Glutamatergic neuron (in vitro differentiated cells): ENCODE measurements around the gene MMP2. TPM values are rescaled to one million over a fixed set of nuclear protein-coding genes. Genes with fewer than 3 reads are reported as not detected.

Experiments used
- DNase-seq: peaks from one replicate; pipeline ENCODE4 v3.0.0; 2022
- H3K27ac Mint-ChIP-seq: one replicate; pipeline ENCODE4 v1.8.0; 2020; ENCODE audit warnings: mild to moderate bottlenecking, mixed read lengths, inconsistent platforms; ENCODE audit not compliant: unreplicated experiment
- H3K27me3 Mint-ChIP-seq: one replicate; pipeline ENCODE4 v1.8.0; 2020; ENCODE audit warnings: mild to moderate bottlenecking, moderate library complexity, mixed read lengths, inconsistent platforms; ENCODE audit not compliant: unreplicated experiment
- H3K36me3 Mint-ChIP-seq: one replicate; pipeline ENCODE4 v1.8.0; 2020; ENCODE audit warnings: mild to moderate bottlenecking, mixed read lengths, inconsistent platforms; ENCODE audit not compliant: unreplicated experiment
- H3K4me1 Mint-ChIP-seq: one replicate; pipeline ENCODE4 v1.8.0; 2020; ENCODE audit warnings: mild to moderate bottlenecking, low read depth, mixed read lengths, inconsistent platforms; ENCODE audit not compliant: unreplicated experiment
- H3K4me3 Mint-ChIP-seq: one replicate; pipeline ENCODE4 v1.8.0; 2020; ENCODE audit warnings: mild to moderate bottlenecking, mixed read lengths, inconsistent platforms; ENCODE audit not compliant: unreplicated experiment
- H3K9me3 Mint-ChIP-seq: one replicate; pipeline ENCODE4 v1.8.0; 2020; ENCODE audit warnings: mild to moderate bottlenecking, moderate library complexity, mixed read lengths, inconsistent platforms; ENCODE audit not compliant: unreplicated experiment
- long read RNA-seq: library from polyadenylated mRNA; unstranded; transcript quantifications from one replicate; pipeline ENCODE4 v2.0.0, GENCODE V29; 2020; ENCODE audit not compliant: unreplicated experiment
- total RNA-seq: library from RNA; stranded (reverse); fragmentation: NEBNext Ultra II Directional; extraction: Animal tissue kit (Norgen Biotek cat#: 25700); gene quantifications from one replicate; pipeline ENCODE4 v1.2.1, GENCODE V29; 2021; ENCODE audit not compliant: unreplicated experiment
- TF ChIP-seq, protein P1 (sequence below): fragments of 200-600 bp; sonication (generic); IDR thresholded peaks from one replicate; pipeline ENCODE4 v1.5.0; 2021; ENCODE audit not compliant: partially characterized antibody, unreplicated experiment

The MMP2 gene
- 7.0 TPM for total RNA-seq
- long read RNA-seq: 0 reads

DNA sequence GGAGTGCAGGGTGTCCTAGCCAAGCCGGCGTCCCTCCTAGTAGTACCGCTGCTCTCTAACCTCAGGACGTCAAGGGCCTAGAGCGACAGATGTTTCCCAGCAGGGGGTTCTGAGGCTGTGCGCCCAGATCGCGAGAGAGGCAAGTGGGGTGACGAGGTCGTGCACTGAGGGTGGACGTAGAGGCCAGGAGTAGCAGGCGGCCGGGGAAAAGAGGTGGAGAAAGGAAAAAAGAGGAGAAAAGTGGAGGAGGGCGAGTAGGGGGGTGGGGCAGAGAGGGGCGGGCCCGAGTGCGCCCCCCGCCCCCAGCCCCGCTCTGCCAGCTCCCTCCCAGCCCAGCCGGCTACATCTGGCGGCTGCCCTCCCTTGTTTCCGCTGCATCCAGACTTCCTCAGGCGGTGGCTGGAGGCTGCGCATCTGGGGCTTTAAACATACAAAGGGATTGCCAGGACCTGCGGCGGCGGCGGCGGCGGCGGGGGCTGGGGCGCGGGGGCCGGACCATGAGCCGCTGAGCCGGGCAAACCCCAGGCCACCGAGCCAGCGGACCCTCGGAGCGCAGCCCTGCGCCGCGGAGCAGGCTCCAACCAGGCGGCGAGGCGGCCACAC is at the start of gene MMP2:
Gene MMP2 (plus strand): TSS at position 372 of the 603 bp plus-strand sequence. CDS start 282 bp downstream, outside the sequence.
- H3K4me3 Mint-ChIP-seq: peak within 1 kb of the TSS; percentile 86
- peaks cover 12% of the 10 kb centered on the region for H3K27me3 Mint-ChIP-seq
- H3K27ac Mint-ChIP-seq: peak within 1 kb of the TSS; percentile 24
- no peaks in the 10 kb centered on the region for H3K36me3 Mint-ChIP-seq
- H3K4me1 Mint-ChIP-seq: peaks cover 9% of the 10 kb centered on the region
- TF ChIP-seq, protein P1, sequence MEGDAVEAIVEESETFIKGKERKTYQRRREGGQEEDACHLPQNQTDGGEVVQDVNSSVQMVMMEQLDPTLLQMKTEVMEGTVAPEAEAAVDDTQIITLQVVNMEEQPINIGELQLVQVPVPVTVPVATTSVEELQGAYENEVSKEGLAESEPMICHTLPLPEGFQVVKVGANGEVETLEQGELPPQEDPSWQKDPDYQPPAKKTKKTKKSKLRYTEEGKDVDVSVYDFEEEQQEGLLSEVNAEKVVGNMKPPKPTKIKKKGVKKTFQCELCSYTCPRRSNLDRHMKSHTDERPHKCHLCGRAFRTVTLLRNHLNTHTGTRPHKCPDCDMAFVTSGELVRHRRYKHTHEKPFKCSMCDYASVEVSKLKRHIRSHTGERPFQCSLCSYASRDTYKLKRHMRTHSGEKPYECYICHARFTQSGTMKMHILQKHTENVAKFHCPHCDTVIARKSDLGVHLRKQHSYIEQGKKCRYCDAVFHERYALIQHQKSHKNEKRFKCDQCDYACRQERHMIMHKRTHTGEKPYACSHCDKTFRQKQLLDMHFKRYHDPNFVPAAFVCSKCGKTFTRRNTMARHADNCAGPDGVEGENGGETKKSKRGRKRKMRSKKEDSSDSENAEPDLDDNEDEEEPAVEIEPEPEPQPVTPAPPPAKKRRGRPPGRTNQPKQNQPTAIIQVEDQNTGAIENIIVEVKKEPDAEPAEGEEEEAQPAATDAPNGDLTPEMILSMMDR: no peak
- peaks cover 4% of the 10 kb centered on the region for H3K9me3 Mint-ChIP-seq
- DNase-seq: peak; percentile 68

DNA sequence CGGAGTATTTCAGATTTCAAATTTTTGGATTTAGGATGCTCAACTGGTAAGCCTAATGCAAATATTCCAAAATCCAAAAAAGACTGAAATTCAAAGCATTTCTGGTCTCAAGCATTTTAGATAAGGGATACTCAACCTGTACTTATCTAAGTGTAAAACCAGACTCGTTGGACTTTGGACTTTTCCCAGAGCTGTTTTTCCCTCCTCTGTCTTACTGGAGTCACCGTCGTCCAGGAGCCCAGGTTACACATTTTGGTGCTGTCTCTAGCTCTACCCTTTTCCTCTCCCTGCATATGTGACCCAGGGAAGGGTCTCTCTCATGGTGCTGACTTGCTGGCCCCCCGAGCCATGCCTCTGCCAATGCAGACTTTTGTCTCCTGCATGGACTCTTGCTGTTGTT is 46.0 kb upstream of the MMP2 start:
- Mint-ChIP-seq H3K9me3 (no peaks in the 10 kb centered on the region), H3K4me3 (no peak overlapping the region), H3K4me1 (no peaks in the 10 kb centered on the region), H3K27me3 (peaks cover 2% of the 10 kb centered on the region), H3K27ac (no peak overlapping the region), H3K36me3 (no peaks in the 10 kb centered on the region)
- no peak for DNase-seq
- TF ChIP-seq, protein P1: no peak

- H3K4me1 Mint-ChIP-seq: no peaks in the 10 kb centered on the region
- no peak overlapping the region for H3K27ac Mint-ChIP-seq
- H3K9me3 Mint-ChIP-seq: no peaks in the 10 kb centered on the region
- TF ChIP-seq, protein P1: no peak
- no peak overlapping the region for H3K4me3 Mint-ChIP-seq
- no peak for DNase-seq
- no peaks in the 10 kb centered on the region for H3K36me3 Mint-ChIP-seq
- peaks cover 2% of the 10 kb centered on the region for H3K27me3 Mint-ChIP-seq
Measured at GRCh38 chr16:55433535-55433934, 45.5 kb upstream of the MMP2 start.

- DNase-seq: no peak
- peaks cover 2% of the 10 kb centered on the region for H3K27me3 Mint-ChIP-seq
- TF ChIP-seq, protein P1: no peak
- H3K27ac Mint-ChIP-seq: no peak overlapping the region
- no peak overlapping the region for H3K4me3 Mint-ChIP-seq
- no peaks in the 10 kb centered on the region for H3K4me1 Mint-ChIP-seq
- no peaks in the 10 kb centered on the region for H3K9me3 Mint-ChIP-seq
- no peaks in the 10 kb centered on the region for H3K36me3 Mint-ChIP-seq
Measured at GRCh38 chr16:55434000-55434399, 45.0 kb upstream of the MMP2 start.

GRCh38 chr16:55435387-55435786 is 43.6 kb upstream of the MMP2 start:
- DNase-seq: no peak
- Mint-ChIP-seq H3K4me1 (no peaks in the 10 kb centered on the region), H3K27me3 (peaks cover 2% of the 10 kb centered on the region), H3K4me3 (no peak overlapping the region), H3K27ac (no peak overlapping the region), H3K9me3 (no peaks in the 10 kb centered on the region), H3K36me3 (no peaks in the 10 kb centered on the region)
- TF ChIP-seq, protein P1: no peak
